Skeletal muscle satellite cell (primary cell): ENCODE data around the gene FAM163A.

Experiments
- H3K27me3 ChIP-seq: 2 replicates; pipeline ENCODE4 v1.7.0; 2013; ENCODE audit warnings: low read length; ENCODE audit not compliant: control insufficient read depth, insufficient read depth
- H3K36me3 ChIP-seq: 2 replicates; pipeline ENCODE4 v1.7.0; 2013; ENCODE audit warnings: mild to moderate bottlenecking, control low read depth, low read length; ENCODE audit not compliant: insufficient read depth
- H3K4me1 ChIP-seq: 2 replicates; pipeline ENCODE4 v1.7.0; 2013; ENCODE audit warnings: low read length; ENCODE audit not compliant: control insufficient read depth, insufficient read depth
- H3K4me2 ChIP-seq: 2 replicates; pipeline ENCODE4 v1.7.0; 2013; ENCODE audit warnings: mild to moderate bottlenecking, low read length
- H3K4me3 ChIP-seq: 2 replicates; pipeline ENCODE4 v1.7.0; 2013; ENCODE audit warnings: low read length
- H3K9ac ChIP-seq: 2 replicates; pipeline ENCODE4 v1.7.0; 2013; ENCODE audit warnings: mild to moderate bottlenecking, low read depth, low read length, moderate library complexity
- H3K9me3 ChIP-seq: replicated peaks from 2 replicates; pipeline ENCODE4 v1.7.0; 2013; ENCODE audit warnings: mild to moderate bottlenecking, control low read depth, low read length

The FAM163A gene

DNA sequence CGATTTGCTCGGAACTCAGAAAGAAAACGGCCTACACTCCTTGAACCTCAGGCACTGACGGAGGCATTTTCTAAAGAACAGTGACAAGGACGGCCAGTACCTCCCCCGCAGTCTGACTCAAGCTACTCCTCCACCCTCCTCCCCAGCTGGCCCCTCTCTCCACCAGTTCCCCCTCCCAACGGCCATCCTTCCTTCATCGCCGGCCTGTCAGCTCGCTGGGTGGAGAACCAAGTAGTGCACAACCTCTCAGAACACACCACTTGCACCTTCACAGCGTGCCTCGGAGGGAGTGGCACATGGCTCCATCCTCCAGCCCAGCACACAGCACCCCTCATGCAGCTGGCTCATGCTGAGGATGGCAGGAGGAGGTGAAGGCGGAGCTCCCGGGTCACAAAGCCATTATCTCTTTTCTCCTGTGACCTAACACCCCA is 75.7 kb downstream of the FAM163A start:
- H3K4me2 ChIP-seq: no peak overlapping the region
- peaks cover 25% of the 10 kb centered on the region for H3K4me1 ChIP-seq
- peaks cover 5% of the 10 kb centered on the region for H3K27me3 ChIP-seq
- H3K4me3 ChIP-seq: no peak overlapping the region
- H3K9me3 ChIP-seq: no peaks in the 10 kb centered on the region
- H3K9ac ChIP-seq: no peak overlapping the region
- no peaks in the 10 kb centered on the region for H3K36me3 ChIP-seq

DNA sequence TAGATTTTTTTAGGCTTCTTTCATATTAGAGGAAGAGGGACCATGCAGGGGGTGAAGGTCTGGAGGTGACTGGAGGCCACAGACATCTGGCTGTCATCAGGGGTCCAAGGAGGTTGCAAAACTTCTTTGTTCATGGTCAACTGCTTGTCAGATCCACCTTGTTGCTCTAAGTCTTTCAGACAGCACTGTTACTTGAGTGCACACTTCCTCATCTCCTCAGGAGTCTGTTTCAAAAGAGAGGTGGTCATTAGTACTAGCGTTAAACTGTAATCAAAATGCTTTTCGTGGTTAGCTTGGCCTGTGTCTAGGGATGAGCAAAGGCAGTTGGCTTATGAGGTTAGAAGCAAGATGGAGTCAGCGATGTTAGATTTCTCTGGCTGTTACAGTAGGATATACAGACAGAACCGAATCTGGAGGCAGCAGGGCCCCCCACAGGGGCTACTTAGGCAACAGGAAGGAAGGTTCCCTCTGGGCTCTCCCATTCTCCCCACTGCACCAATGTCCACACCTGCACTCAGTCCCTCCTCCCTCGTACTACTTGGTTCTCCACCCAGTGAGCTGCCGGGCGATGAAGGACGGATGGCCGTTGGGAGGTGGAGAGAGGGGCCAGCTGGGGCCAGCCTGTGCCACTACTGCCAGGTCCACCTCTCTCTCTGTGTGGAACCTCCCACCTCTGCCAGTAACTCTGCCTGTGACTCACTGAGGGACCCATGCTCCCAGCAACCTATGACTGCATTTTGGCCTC is 77.3 kb downstream of the FAM163A start:
- H3K4me3 ChIP-seq: no peak overlapping the region
- H3K4me2 ChIP-seq: no peak overlapping the region
- H3K36me3 ChIP-seq: no peaks in the 10 kb centered on the region
- H3K4me1 ChIP-seq: peaks cover 15% of the 10 kb centered on the region
- peaks cover 3% of the 10 kb centered on the region for H3K27me3 ChIP-seq
- H3K9ac ChIP-seq: no peak overlapping the region
- H3K9me3 ChIP-seq: no peaks in the 10 kb centered on the region

DNA sequence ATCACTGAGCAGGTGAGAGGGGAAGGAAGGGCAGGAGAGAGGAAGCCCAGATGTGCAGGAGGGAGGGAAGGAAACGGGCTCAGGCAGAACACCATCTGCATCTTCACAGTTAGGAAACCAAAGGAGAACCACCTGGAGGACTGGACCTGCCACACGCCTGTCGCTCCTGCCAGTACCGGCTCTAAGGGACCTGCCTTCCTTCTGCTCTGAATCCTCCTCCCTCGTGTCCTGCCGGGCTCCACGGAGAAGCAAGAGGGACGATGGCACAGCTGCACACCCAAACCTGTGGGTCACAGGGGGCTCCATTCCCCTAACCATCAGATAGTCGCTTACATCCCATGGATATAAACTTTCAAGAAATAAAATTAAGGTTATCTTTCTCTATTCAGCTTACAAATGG is 78.4 kb downstream of the FAM163A start:
- no peak overlapping the region for H3K4me2 ChIP-seq

DNA sequence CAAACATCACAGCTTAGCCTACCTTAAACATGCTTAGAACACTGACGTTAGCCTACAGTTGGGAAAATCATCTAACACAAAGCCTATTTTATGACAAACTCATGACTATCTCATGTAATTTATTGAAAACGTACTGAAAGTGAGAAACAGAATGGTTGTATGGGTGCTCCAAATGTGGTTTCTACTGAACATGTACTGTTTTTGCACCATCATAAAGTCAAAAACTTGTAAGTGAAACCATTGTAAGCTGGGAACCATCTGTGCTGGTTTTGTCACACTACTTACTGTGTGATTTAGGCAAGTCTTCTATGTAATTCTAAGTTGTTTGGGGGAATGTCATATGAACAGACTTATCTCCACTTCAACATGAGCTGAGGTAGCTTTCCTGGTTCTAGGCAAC is 79.0 kb downstream of the FAM163A start:
- Histone ChIP-seq H3K36me3 (no peaks in the 10 kb centered on the region), H3K9ac (no peak overlapping the region), H3K4me3 (no peak overlapping the region), H3K4me2 (no peak overlapping the region), H3K9me3 (no peaks in the 10 kb centered on the region), H3K4me1 (peaks cover 13% of the 10 kb centered on the region), H3K27me3 (no peaks in the 10 kb centered on the region)

More for the DNA sequence above, 78.4 kb downstream of the FAM163A start:
- Histone ChIP-seq H3K27me3 (no peaks in the 10 kb centered on the region), H3K9me3 (no peaks in the 10 kb centered on the region), H3K9ac (no peak overlapping the region), H3K36me3 (no peaks in the 10 kb centered on the region), H3K4me1 (peaks cover 13% of the 10 kb centered on the region), H3K4me3 (no peak overlapping the region)

DNA sequence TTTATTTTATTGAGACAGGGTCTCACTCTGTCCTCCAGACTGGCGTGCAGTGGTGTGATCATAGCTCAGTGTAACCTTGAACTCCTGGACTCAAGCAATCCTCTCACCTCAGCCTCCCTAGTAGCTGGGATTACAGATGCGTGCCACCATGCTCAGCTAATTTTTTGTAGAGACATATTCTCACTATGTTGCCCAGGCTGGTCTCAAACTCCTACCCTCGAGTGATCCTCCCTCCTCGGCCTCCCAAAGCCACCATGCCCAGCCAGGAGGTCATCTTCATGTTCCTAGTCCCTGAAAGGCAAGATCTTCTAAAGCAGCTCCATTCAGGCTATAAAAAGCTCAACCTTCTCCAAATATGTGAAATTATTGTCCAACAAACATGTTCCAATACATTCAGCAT is 80.6 kb downstream of the FAM163A start:
- Histone ChIP-seq H3K9ac (no peak overlapping the region), H3K36me3 (no peaks in the 10 kb centered on the region), H3K4me1 (no peaks in the 10 kb centered on the region), H3K4me3 (no peak overlapping the region), H3K9me3 (no peaks in the 10 kb centered on the region), H3K4me2 (no peak overlapping the region), H3K27me3 (peaks cover 11% of the 10 kb centered on the region)

DNA sequence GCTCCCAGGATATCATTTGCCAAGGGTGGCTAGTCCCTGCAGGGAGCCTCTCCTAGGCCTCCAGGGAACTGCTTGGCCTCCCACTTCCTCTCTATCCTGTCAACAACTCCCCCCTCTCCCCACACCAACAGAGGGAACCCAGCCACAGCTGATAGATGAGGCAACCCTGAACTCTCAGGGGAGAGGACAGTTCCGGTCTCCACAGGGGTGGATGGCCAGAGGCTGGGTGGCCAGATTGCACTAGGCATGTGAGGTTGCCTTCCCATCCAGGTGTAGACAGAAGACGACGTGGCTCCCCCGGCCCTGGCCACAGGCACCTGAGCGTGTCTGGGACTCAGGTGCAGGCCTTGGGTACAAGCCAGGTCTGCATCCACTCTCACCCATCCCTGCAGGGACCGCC is 81.2 kb downstream of the FAM163A start:
- H3K9ac ChIP-seq: no peak overlapping the region
- no peak overlapping the region for H3K4me2 ChIP-seq
- H3K9me3 ChIP-seq: no peaks in the 10 kb centered on the region
- H3K36me3 ChIP-seq: no peaks in the 10 kb centered on the region
- H3K27me3 ChIP-seq: peaks cover 13% of the 10 kb centered on the region
- H3K4me3 ChIP-seq: no peak overlapping the region
- no peaks in the 10 kb centered on the region for H3K4me1 ChIP-seq

DNA sequence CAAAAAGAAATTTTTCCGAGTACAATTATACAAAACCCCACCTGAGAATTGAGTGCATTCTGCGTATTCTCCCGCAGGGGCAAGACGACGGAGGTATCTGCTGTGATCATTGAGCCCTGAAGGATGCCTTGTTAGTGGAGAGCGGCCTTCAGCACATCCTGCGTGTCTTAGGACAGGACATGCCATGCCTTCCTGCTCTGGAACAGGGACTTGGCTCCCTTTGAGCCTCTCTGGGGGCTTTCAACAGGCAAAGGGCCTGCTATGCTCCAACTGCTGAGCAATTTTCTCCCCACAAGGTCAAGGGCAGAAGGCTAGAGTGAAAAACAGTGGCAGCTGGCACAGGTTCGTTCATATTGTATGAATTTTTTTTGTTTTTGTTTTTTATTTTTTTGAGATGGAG is 82.1 kb downstream of the FAM163A start:
- no peak overlapping the region for H3K4me2 ChIP-seq
- no peaks in the 10 kb centered on the region for H3K36me3 ChIP-seq
- H3K27me3 ChIP-seq: peaks cover 15% of the 10 kb centered on the region
- H3K9me3 ChIP-seq: no peaks in the 10 kb centered on the region
- H3K9ac ChIP-seq: no peak overlapping the region
- no peaks in the 10 kb centered on the region for H3K4me1 ChIP-seq
- H3K4me3 ChIP-seq: no peak overlapping the region

DNA sequence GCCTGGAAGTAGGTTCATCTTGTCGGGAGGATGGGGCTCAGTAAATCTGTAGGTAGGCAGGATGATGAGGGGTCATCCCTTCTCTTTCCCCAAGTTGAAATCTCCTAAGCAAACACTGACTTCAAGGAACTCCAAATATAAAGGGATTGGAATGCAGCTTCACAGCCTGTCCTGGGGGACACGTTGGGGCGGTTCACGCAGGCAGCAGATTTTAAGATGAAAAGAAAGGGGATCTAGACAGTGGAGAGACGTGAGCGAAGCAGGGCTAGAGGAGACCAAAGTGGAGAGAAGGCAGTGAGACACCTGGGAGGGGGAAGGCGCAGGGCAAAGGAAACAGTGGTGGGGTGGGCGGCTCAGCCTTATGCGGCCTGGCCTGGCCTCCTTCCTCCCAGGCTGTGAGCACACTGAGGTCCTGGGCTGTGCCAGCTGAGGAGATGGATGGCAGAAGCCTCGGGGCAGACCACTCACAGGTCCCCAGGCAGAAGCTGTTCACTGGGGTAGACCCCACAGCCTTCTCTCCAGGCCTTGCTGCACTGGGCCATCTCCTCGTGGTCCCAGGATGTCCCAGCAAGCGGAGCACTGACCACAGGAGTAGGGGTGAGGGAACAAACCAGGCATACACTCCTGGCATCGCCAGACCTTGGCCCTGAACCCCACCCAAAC is 82.8 kb downstream of the FAM163A start:
- Histone ChIP-seq H3K4me1 (no peaks in the 10 kb centered on the region), H3K9me3 (no peaks in the 10 kb centered on the region), H3K4me3 (no peak overlapping the region), H3K4me2 (no peak overlapping the region), H3K36me3 (no peaks in the 10 kb centered on the region), H3K27me3 (peaks cover 15% of the 10 kb centered on the region), H3K9ac (no peak overlapping the region)

DNA sequence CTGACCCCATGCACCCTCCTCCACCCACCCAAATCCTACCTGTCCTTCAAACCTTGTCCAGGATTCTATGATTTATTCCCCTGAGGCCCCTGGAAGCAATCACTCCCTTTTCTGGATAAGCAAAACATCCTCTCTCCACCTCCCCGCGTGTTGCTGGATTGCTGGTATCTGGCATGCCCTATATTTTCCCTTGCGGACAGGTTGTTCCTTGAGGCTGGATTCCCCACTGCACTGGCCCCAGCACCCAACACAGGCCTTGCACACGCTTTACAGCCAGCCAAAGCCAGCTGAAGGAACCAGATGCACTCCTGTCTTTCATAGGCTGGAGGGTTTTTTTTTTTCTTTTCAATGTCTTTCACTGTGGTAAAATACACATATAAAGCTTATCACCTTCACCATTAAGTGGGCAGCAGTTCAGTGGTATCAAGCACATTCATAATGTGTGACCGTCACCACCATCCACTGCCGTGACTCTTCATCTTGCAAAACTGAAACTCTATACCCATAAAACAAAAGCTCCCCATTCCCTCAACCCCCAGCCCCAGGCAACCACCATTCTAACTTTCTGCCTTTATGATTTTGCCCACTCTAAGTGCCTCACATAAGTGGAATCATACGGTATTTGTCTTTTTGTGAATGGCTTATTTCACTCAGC is 83.7 kb downstream of the FAM163A start:
- H3K4me3 ChIP-seq: no peak overlapping the region
- no peaks in the 10 kb centered on the region for H3K36me3 ChIP-seq
- H3K9me3 ChIP-seq: no peaks in the 10 kb centered on the region
- no peak overlapping the region for H3K4me2 ChIP-seq
- no peak overlapping the region for H3K9ac ChIP-seq
- H3K27me3 ChIP-seq: peaks cover 15% of the 10 kb centered on the region
- no peaks in the 10 kb centered on the region for H3K4me1 ChIP-seq

DNA sequence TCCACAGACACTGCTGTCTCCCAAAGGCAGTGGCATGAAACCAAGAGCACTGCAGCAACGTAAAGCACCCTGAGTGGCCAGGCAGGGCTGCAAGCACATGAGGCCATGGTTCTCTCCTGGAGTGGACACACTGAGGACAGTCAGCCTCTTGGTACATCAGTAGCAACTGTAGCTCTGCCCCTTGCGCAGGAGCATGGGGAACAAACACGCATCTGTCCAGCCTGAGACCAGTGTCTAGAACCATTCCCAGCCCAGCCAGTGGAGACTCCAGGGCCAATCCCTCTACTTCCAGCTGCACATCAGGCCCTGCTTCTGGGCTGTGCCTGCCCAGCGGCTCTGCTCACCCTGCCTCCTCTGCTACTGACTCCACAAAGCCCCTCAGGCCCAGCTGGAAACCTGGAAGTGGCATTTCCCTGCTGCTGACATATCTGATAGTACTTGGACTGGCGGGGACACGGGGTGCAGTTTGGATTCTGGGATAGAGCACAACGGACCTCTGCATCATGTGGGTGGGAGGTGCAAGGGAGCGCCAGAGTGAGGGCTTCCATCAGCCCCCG is 85.5 kb downstream of the FAM163A start:
- H3K36me3 ChIP-seq: no peaks in the 10 kb centered on the region
- no peaks in the 10 kb centered on the region for H3K9me3 ChIP-seq
- no peak overlapping the region for H3K4me2 ChIP-seq
- H3K27me3 ChIP-seq: peaks cover 15% of the 10 kb centered on the region
- H3K9ac ChIP-seq: no peak overlapping the region
- no peak overlapping the region for H3K4me3 ChIP-seq
- no peaks in the 10 kb centered on the region for H3K4me1 ChIP-seq

DNA sequence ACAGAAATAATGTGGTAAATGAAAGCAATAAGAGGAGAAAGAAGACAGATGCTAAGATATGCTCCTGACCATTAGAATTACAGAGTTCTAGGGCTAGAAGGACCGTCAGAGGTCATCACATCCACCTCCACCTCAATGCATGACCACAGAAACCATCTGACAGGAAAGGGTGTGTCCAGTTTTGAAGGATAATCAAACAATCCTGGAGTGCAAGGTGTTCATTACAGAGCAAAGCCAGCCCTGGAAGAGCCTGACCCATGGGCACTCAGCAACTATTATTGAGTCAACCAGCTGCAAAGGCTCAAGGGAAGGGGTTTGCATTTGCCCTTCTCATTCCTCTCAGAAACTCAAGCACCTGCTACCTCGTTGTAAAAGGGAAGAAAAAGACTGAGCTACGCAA is 88.1 kb downstream of the FAM163A start:
- Histone ChIP-seq H3K27me3 (peaks cover 15% of the 10 kb centered on the region), H3K4me1 (no peaks in the 10 kb centered on the region), H3K4me3 (no peak overlapping the region), H3K36me3 (no peaks in the 10 kb centered on the region), H3K9me3 (no peaks in the 10 kb centered on the region), H3K9ac (no peak overlapping the region), H3K4me2 (no peak overlapping the region)
